Measurements from ENCODE around the gene MFAP4.

Gene MFAP4

GRCh38 chr17:19374136-19374535 is 12.9 kb downstream of the MFAP4 start:
- no peak for ATAC-seq (ENCODE audit: low read depth)
- H3K27ac Mint-ChIP-seq = no peak overlapping the region
- no peaks in the 10 kb centered on the region for H3K27me3 Mint-ChIP-seq
- H3K4me3 Mint-ChIP-seq = no peak overlapping the region
- no peaks in the 10 kb centered on the region for H3K9me3 Mint-ChIP-seq
- peaks cover 37% of the 10 kb centered on the region for H3K4me1 Mint-ChIP-seq
- peaks cover 2% of the 10 kb centered on the region for H3K36me3 Mint-ChIP-seq
- no peak for DNase-seq (ENCODE audit: low spot score in 2 of 2)

DNA sequence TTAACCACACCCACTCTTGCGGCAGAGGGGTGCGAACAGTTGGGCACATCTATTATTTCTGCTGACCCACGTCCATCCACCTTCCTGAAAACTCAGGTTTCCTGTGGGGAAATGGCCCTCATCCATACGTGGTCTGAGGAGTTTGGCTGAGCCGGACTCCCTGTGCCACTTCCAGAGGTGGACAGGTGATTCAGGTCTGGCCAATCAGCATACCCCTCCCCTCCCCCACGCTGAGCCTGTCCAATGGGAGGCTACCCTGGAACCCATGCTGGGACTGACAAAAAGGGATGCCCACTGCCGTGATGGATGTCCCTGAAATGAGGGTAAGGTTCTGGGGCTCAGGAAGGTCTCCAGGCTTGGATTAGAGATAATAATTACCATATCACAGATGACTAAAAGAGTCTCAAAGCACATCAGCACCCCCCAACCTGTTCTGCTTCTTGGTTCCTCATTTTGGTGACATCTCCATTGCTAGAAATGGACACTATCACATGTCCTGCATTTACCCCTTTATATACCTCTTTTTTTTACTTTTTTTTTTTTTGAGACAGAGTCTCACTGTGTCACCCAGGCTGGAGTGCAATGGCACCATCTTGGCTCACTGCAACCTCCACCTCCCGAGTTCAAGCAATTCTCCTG is 14.0 kb downstream of the MFAP4 start:
- Mint-ChIP-seq H3K27me3 (no peaks in the 10 kb centered on the region), H3K4me3 (no peak overlapping the region), H3K36me3 (peaks cover 2% of the 10 kb centered on the region), H3K27ac (no peak overlapping the region), H3K4me1 (peaks cover 41% of the 10 kb centered on the region), H3K9me3 (no peaks in the 10 kb centered on the region)
- DNase-seq (ENCODE audit: low spot score in 2 of 2) = no peak
- ATAC-seq (ENCODE audit: low read depth) = no peak

DNA sequence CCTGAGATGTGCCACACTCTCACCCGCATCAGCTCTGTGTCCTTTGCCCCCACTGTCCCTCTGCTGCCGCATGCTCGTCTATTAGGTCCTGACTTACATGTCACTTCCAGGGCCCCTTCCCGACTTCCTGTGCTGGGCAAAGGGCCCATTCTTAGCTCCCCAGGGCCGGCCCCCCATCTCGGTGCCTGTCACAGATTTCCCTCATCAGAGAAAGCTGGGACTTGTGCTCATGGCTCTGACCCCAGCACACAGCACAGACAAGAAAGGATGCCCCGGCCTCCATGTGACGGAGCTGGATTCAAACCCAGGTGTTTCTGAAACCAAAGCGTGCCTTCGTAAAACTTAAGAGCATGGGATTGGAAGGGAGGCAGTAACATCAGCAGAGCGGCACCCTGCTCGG is 14.6 kb downstream of the MFAP4 start:
- Mint-ChIP-seq H3K27ac (no peak overlapping the region), H3K4me3 (no peak overlapping the region)
- no peak for DNase-seq (ENCODE audit: low spot score in 2 of 2)

DNA sequence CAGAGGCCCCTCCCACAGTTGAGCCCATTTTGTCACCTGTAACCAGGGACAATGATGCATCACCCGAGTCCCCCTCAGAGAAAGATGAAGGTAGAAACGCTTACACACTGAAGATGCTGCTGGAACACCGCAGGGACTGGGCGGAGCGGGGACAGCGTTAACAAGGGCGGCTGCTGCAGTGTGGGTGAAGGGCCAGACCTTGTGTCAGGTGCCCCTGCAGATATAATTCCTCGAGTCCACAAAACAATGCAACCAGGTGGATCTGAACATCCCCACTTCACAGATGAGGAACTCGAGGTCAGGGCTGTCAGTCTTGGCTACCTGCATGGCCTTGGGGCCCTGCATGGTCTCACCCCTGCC is 15.0 kb downstream of the MFAP4 start:
- H3K27me3 Mint-ChIP-seq = no peaks in the 10 kb centered on the region
- peak overlapping the region; percentile 76 for H3K27ac Mint-ChIP-seq
- no peaks in the 10 kb centered on the region for H3K9me3 Mint-ChIP-seq
- no peak overlapping the region for H3K4me3 Mint-ChIP-seq
- H3K36me3 Mint-ChIP-seq = peaks cover 2% of the 10 kb centered on the region
- no peak for ATAC-seq (ENCODE audit: low read depth)
- DNase-seq (ENCODE audit: low spot score in 2 of 2) = no peak
- H3K4me1 Mint-ChIP-seq = peaks cover 39% of the 10 kb centered on the region

More for the DNA sequence above, 14.6 kb downstream of the MFAP4 start:
- H3K9me3 Mint-ChIP-seq = no peaks in the 10 kb centered on the region
- no peak for ATAC-seq (ENCODE audit: low read depth)
- peaks cover 41% of the 10 kb centered on the region for H3K4me1 Mint-ChIP-seq
- H3K27me3 Mint-ChIP-seq = no peaks in the 10 kb centered on the region
- H3K36me3 Mint-ChIP-seq = peaks cover 2% of the 10 kb centered on the region

DNA sequence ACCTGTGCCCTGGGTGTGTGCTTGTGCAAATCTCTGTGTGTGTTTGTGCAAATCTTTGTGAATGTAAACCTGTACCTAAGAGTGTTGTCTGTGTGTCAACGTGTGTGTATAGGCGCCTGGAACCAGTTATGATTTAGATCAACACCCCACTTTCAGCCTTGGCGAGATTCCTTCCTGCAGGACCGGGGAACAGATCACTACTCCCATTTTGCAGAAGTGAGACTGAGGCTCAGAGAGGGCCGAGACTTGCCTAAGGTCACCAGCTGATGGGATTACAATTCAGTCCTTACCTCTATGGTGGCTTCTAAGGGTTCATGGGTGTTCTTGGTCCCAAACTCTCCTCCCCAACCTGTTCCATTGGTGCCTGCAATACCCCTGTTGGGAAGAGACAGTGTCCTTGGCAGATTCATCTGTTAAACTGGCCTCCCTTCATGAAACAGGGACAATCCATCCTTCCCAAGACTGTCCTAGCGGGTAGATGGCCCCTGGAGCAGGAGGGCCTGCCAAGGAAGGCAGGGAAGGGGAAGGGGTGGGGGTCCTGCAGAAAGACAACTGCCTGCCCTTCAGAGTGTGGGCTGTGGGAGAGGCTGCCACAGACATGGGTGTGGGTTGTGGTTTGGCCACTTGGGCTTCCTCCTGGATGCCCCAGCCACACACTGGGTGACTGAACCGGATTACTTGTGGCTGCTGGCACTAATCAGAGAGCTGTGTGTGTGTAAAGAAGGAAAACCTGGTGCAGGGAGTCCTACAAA is 15.6 kb downstream of the MFAP4 start:
- Mint-ChIP-seq H3K4me1 (peaks cover 40% of the 10 kb centered on the region), H3K4me3 (peak overlapping the region; percentile 77), H3K36me3 (peaks cover 2% of the 10 kb centered on the region), H3K9me3 (no peaks in the 10 kb centered on the region), H3K27ac (peak overlapping the region; percentile 88), H3K27me3 (no peaks in the 10 kb centered on the region)
- DNase-seq (ENCODE audit: low spot score in 2 of 2) (no peak), ATAC-seq (ENCODE audit: low read depth) (no peak)

DNA sequence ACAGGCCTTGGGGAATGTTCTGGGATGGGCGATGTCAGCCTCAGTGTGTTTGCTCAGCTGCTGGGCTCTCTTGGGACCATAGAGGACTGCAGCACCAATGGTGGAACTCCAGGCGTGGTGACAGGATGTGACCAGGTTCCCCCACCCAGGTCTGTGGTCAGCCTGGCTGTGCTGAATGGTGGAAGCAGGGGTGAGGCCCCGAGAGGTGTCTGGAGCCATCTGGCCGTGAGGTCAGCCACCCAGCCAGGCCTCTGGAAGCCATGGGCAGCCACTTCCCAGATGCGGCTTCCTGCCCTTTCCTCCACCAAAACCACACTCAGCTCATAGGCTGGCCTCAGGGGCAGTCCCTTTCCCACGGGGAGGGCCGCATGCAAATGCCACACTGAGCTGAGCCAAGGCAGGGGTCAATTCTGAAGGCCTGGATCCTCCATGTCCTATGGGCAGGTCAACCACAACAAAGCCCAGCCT is 16.5 kb downstream of the MFAP4 start:
- DNase-seq (ENCODE audit: low spot score in 2 of 2) = peak in 1 of 2 donors; percentile 28
- Mint-ChIP-seq H3K9me3 (no peaks in the 10 kb centered on the region), H3K27ac (peak overlapping the region; percentile 88), H3K4me3 (peak overlapping the region; percentile 77), H3K4me1 (peaks cover 38% of the 10 kb centered on the region), H3K36me3 (peaks cover 2% of the 10 kb centered on the region), H3K27me3 (no peaks in the 10 kb centered on the region)
- peak; percentile 78 for ATAC-seq (ENCODE audit: low read depth)

GRCh38 chr17:19369846-19370492 is 17.0 kb downstream of the MFAP4 start:
- Mint-ChIP-seq H3K4me1 (peaks cover 38% of the 10 kb centered on the region), H3K27me3 (no peaks in the 10 kb centered on the region), H3K9me3 (no peaks in the 10 kb centered on the region), H3K36me3 (peaks cover 2% of the 10 kb centered on the region), H3K4me3 (peak overlapping the region; percentile 77), H3K27ac (peak overlapping the region; percentile 88)
- DNase-seq (ENCODE audit: low spot score in 2 of 2) = no peak
- ATAC-seq (ENCODE audit: low read depth) = peak; percentile 70

DNA sequence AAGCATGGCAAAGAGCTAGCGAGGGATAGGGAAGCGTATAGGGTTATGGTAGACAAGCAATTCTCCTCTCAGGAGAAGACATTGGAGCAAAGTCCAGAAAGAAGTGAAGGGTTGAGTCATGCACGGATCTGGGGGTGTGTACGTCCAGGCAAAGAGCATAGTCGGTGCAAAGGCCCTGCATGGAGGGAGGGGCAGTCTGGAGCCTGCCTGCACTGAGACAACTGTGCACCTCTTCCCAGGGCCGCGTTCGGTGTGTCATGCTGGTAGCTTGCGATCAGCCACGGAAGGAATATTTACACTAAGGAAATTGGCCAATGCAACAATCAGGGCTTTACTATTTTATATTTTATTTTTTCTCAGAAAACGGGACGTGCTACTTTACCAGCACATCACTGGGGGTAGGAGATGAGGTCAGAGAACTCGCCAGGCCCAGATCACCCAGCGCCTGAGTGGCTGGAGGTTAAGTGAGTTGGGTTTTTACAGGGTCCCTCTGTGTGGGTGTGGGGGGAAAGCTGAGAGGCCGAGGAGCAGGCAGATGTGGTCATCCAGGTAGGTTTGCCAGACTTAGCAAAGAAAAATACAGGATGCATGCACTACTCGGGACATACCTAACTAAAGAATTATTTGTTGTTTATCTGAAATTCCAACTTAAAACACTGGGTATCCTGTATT is 17.7 kb downstream of the MFAP4 start:
- Mint-ChIP-seq H3K27me3 (no peaks in the 10 kb centered on the region), H3K36me3 (peaks cover 2% of the 10 kb centered on the region), H3K27ac (peak overlapping the region; percentile 88), H3K4me1 (peaks cover 38% of the 10 kb centered on the region), H3K4me3 (peak overlapping the region; percentile 0), H3K9me3 (no peaks in the 10 kb centered on the region)
- ATAC-seq (ENCODE audit: low read depth) = no peak
- DNase-seq (ENCODE audit: low spot score in 2 of 2) = no peak

DNA sequence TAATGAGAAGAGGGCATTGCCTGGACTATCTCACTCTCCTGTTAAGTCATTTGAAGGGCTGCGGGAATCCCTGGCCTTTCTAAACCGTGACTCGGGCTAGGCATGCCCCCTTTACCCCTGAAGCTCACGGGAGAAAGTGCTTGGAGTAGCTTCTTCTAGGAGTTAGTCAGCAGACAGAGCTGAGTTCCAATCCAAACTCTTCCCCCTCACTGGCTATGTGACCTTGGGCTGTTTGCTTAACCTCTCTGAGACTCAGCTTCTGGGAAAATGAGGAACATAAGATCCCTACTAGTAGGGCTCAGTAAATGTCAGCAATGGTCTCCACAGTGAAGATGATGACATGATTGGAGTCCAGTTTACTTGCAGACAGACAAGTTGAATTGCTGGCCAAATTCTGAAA is 18.8 kb downstream of the MFAP4 start:
- Mint-ChIP-seq H3K9me3 (no peaks in the 10 kb centered on the region), H3K27me3 (no peaks in the 10 kb centered on the region), H3K4me3 (no peak overlapping the region), H3K27ac (peak overlapping the region; percentile 82), H3K4me1 (peaks cover 38% of the 10 kb centered on the region), H3K36me3 (no peaks in the 10 kb centered on the region)
- DNase-seq (ENCODE audit: low spot score in 2 of 2) (no peak), ATAC-seq (ENCODE audit: low read depth) (no peak)

- Mint-ChIP-seq H3K4me1 (peaks cover 37% of the 10 kb centered on the region), H3K4me3 (no peak overlapping the region), H3K36me3 (no peaks in the 10 kb centered on the region), H3K27me3 (no peaks in the 10 kb centered on the region), H3K27ac (peak overlapping the region; percentile 43), H3K9me3 (no peaks in the 10 kb centered on the region)
- no peak for DNase-seq (ENCODE audit: low spot score in 2 of 2)
- ATAC-seq (ENCODE audit: low read depth) = no peak
Measured at GRCh38 chr17:19366637-19366972, 20.4 kb downstream of the MFAP4 start.

DNA sequence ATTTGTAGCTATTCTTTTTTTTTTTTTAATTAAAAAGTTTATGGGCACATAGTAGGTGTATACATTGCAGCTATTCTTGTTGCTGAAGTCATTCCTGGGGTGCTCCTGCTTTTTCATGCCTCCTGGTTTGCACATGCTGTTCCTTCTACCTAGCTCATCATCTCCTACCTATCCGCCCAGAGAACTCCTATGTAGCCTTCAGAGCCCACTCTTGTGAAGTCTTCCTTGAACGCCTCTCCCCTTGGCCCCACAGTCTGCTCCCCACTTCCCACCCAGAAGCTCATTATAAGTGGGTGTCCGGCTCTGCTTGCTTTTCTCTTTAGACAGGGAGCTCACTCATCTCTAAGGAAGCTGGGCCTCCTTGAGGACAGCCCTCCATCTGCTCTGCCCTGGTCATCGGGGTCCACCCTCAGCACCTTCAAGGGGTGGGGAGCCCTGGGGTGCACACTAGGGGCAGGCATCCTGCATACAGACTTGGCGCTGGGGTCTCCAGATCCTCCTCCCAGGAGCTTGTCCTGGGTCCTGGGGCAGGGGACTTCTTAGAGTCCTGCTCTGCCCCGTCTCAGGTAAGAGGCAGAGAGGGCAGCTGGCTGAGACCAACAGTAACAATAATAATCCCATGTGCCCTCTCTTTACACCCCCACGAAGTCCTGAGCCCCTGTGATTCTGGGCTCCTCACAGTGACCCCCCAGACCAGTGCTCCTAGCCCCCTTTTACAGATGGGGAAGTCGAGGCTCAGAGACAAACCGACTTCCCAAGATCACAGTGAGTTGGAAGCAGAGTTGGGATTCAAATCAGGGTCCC is 21.0 kb downstream of the MFAP4 start:
- Mint-ChIP-seq H3K27me3 (no peaks in the 10 kb centered on the region), H3K4me3 (no peak overlapping the region), H3K27ac (peak overlapping the region; percentile 43), H3K36me3 (no peaks in the 10 kb centered on the region), H3K9me3 (no peaks in the 10 kb centered on the region), H3K4me1 (peaks cover 35% of the 10 kb centered on the region)
- no peak for DNase-seq (ENCODE audit: low spot score in 2 of 2)
- no peak for ATAC-seq (ENCODE audit: low read depth)

DNA sequence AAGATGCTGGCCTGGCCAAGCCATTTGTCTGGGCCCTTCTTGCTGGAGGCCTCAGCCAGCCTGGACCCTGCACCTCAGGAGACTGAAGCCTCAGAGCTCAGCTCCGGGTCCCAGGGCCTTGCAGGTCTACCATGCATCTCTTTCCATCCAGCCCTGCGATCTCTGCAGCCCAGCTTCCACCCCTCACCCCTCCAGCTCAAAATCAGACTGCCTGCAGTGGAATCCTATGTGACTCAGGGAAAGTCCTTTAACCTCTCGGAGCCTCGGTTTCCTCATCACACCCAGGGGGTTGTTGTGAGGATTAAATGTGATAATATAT is 21.5 kb downstream of the MFAP4 start:
- Mint-ChIP-seq H3K27ac (no peak overlapping the region), H3K36me3 (no peaks in the 10 kb centered on the region), H3K27me3 (no peaks in the 10 kb centered on the region), H3K9me3 (no peaks in the 10 kb centered on the region), H3K4me1 (peaks cover 30% of the 10 kb centered on the region), H3K4me3 (no peak overlapping the region)
- ATAC-seq (ENCODE audit: low read depth) (no peak), DNase-seq (ENCODE audit: low spot score in 2 of 2) (no peak)

- no peak overlapping the region for H3K4me3 Mint-ChIP-seq
Measured at GRCh38 chr17:19364699-19365498, 22.1 kb downstream of the MFAP4 start.

More at GRCh38 chr17:19364699-19365498, 22.1 kb downstream of the MFAP4 start:
- no peak overlapping the region for H3K27ac Mint-ChIP-seq
- H3K27me3 Mint-ChIP-seq = no peaks in the 10 kb centered on the region
- DNase-seq (ENCODE audit: low spot score in 2 of 2) (no peak), ATAC-seq (ENCODE audit: low read depth) (no peak)
- peaks cover 25% of the 10 kb centered on the region for H3K4me1 Mint-ChIP-seq
- H3K36me3 Mint-ChIP-seq = no peaks in the 10 kb centered on the region
- no peaks in the 10 kb centered on the region for H3K9me3 Mint-ChIP-seq
